ENCODE measurements around the gene AKAP13.

The AKAP13 gene

GRCh38 chr15:85730001-85730820 lies 349.8 kb downstream of the AKAP13 start:
- H3K27ac Mint-ChIP-seq = peak overlapping the region; percentile 28 to 44
- no peaks in the 10 kb centered on the region for H3K27me3 Mint-ChIP-seq
- H3K4me3 Mint-ChIP-seq = no peak overlapping the region
- H3K9me3 Mint-ChIP-seq = peaks cover 10 to 18% of the 10 kb centered on the region in 2 donors
- DNase-seq (peak in 1 of 2 donors; percentile 40), ATAC-seq (peak; percentile 86)
- peaks cover 12% of the 10 kb centered on the region for H3K4me1 Mint-ChIP-seq

DNA sequence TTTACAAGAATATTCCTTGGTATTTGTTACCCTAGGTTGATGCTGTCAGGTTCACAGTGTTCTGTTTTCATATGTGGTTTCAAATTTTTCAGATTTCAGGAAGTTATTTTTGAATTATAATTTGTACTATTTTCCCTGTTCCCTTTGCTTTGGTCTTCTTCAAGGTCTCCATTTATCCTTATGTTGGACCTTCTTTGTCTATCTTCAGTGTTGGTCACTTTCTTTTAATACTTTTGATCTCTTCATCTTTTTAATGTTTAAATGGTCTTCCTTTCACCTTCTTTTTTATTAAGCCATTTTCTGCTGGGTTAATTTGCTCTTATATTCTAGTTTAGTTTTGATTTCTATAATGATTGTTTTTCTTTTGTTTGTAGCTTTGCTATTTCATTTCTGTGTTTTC lies 353.0 kb downstream of the AKAP13 start:
- Mint-ChIP-seq H3K9me3 (peaks cover 10 to 18% of the 10 kb centered on the region in 2 donors), H3K27me3 (no peaks in the 10 kb centered on the region), H3K4me3 (no peak overlapping the region), H3K4me1 (peaks cover 12% of the 10 kb centered on the region), H3K27ac (no peak overlapping the region)
- DNase-seq (no peak), ATAC-seq (no peak)

GRCh38 chr15:85737061-85737460 lies 356.7 kb downstream of the AKAP13 start:
- no peak overlapping the region for H3K4me3 Mint-ChIP-seq
- H3K4me1 Mint-ChIP-seq = no peaks in the 10 kb centered on the region
- DNase-seq (no peak), ATAC-seq (no peak)
- H3K9me3 Mint-ChIP-seq = peaks cover 10 to 18% of the 10 kb centered on the region in 2 donors
- no peaks in the 10 kb centered on the region for H3K27me3 Mint-ChIP-seq
- peak overlapping the region in 1 of 2 donors; percentile 59 for H3K27ac Mint-ChIP-seq

GRCh38 chr15:85741021-85741421 lies 360.6 kb downstream of the AKAP13 start:
- DNase-seq = no peak
- Mint-ChIP-seq H3K9me3 (no peaks in the 10 kb centered on the region), H3K4me1 (peaks cover 6% of the 10 kb centered on the region), H3K4me3 (no peak overlapping the region), H3K27me3 (no peaks in the 10 kb centered on the region), H3K27ac (peak overlapping the region in 1 of 2 donors; percentile 54)
- no peak for ATAC-seq

- Mint-ChIP-seq H3K4me3 (no peak overlapping the region), H3K4me1 (peaks cover 6% of the 10 kb centered on the region), H3K27me3 (no peaks in the 10 kb centered on the region), H3K9me3 (no peaks in the 10 kb centered on the region), H3K27ac (peak overlapping the region; percentile 86 to 92)
- DNase-seq (no peak), ATAC-seq (no peak)
Measured at GRCh38 chr15:85741662-85742061, 361.3 kb downstream of the AKAP13 start.

DNA sequence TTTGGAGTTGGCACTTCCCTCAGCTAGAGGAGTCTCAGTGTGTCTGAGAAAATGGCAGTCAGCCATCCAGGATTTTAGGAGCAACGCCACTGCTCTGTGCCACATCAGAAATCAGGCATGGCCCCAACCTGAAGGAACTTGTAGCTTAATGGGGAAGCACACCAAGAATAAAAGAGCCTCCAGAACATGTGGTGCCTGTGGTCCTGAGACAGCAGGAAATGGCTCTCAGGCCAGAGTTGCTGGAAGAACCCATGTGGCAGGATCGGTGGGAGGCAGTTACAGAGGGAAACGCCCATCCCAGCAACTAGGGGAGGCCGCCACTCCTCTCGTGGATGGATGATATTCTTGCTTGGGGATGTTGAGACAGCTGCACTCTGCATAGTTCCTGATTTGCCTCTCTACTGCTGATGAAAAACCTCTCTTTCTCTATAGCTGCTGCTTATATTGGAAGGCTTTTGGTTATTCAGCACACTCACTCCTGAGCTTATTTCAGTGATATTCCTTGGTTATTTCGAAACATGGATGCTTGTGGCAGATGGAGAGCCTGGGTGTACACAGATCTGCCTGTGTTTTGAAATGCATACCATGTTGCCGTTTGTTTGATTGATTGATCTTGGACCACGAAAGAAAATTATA lies 361.9 kb downstream of the AKAP13 start:
- no peak for DNase-seq
- H3K9me3 Mint-ChIP-seq = no peaks in the 10 kb centered on the region
- no peak overlapping the region for H3K4me3 Mint-ChIP-seq
- no peaks in the 10 kb centered on the region for H3K27me3 Mint-ChIP-seq
- H3K27ac Mint-ChIP-seq = peak overlapping the region; percentile 40 to 92
- ATAC-seq = no peak
- peaks cover 6% of the 10 kb centered on the region for H3K4me1 Mint-ChIP-seq

GRCh38 chr15:85743392-85744055 lies 363.1 kb downstream of the AKAP13 start:
- Mint-ChIP-seq H3K27ac (peak overlapping the region in 1 of 2 donors; percentile 88), H3K4me1 (peaks cover 6% of the 10 kb centered on the region), H3K4me3 (no peak overlapping the region), H3K27me3 (no peaks in the 10 kb centered on the region), H3K9me3 (no peaks in the 10 kb centered on the region)
- DNase-seq (no peak), ATAC-seq (no peak)

GRCh38 chr15:85744579-85744978 lies 364.2 kb downstream of the AKAP13 start:
- DNase-seq (no peak), ATAC-seq (no peak)
- Mint-ChIP-seq H3K27me3 (no peaks in the 10 kb centered on the region), H3K4me1 (peaks cover 11% of the 10 kb centered on the region), H3K9me3 (no peaks in the 10 kb centered on the region), H3K4me3 (no peak overlapping the region), H3K27ac (peak overlapping the region; percentile 13 to 80)

- ATAC-seq (no peak), DNase-seq (no peak)
- Mint-ChIP-seq H3K4me3 (no peak overlapping the region), H3K27ac (no peak overlapping the region), H3K27me3 (no peaks in the 10 kb centered on the region), H3K4me1 (peaks cover 11% of the 10 kb centered on the region), H3K9me3 (no peaks in the 10 kb centered on the region)
Measured at GRCh38 chr15:85745023-85745422, 364.6 kb downstream of the AKAP13 start.

DNA sequence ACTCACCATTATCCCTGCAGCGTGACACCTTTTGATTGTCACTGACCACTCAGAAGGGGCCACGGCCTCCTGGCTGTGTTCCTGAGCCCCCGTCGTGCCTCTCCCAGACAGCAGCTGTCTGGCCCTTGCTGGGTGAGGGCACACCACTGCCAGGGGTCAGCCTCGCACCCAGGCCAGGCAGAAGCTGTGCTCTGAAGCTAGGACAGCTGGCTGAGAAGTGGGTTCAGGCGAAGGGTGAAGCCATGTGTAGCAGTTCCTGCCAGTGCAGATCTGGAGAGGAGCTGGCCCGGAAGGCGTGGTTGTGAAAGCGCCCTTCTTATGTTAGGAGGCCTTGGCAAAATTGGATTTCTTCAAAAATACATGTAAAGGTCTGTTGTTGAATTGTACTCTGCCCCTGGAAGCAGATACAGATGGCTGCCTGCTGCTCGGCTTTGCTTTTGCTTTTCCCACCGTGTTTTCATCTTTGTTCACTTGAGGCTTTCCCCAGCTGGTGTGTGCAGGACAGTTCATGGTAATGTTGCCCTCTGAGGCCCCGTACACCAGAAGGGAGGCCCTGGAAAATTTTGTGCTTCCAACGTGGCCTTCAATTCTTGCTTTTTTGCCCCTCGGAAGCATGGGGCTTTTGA lies 365.2 kb downstream of the AKAP13 start:
- Mint-ChIP-seq H3K27ac (peak overlapping the region in 1 of 2 donors; percentile 78), H3K4me1 (peaks cover 13% of the 10 kb centered on the region), H3K27me3 (no peaks in the 10 kb centered on the region), H3K9me3 (no peaks in the 10 kb centered on the region), H3K4me3 (no peak overlapping the region)
- no peak for DNase-seq
- no peak for ATAC-seq

DNA sequence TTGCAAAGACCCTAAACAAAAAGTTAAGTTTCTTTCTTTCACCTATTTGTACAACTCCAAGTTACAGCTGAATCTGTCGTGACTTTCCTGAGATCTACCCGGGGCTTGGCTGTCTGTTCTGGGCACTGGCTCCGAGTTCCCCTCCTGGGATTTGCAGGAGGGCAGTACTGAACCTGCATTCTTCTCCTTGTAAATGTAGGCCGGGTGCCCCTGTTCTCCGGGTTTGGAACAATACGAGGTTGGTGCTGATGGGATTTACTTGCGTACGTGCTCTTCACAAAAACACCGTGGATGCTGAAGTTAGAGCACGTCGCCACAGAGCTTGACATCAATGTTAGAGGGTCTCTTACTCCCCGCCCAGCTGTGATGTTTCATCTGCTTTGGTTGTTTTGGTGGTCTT lies 366.2 kb downstream of the AKAP13 start:
- ATAC-seq (no peak), DNase-seq (no peak)
- Mint-ChIP-seq H3K9me3 (no peaks in the 10 kb centered on the region), H3K4me1 (peaks cover 23% of the 10 kb centered on the region), H3K4me3 (no peak overlapping the region), H3K27ac (peak overlapping the region in 1 of 2 donors; percentile 54), H3K27me3 (no peaks in the 10 kb centered on the region)

DNA sequence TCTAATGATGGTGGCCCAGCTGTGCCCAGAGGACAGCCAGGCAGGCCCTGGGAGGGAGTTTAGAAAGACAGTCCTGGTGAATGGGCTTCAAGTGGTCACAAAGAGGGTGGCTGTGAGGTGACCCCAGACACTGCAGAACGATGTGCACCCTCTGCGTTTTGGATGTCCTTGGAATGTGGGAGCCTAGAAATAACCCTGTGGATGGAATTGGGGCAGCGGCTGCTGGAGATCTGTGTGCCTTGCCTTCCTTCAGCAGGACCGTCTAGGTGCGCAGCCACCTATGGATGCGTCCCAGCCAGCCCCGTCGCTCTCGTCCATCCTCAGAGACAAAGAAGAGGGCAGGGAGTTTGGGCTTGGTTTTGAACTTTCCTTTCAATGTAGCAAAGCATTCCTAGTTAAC lies 367.8 kb downstream of the AKAP13 start:
- no peak for ATAC-seq
- H3K27ac Mint-ChIP-seq = peak overlapping the region in 1 of 2 donors; percentile 86
- H3K27me3 Mint-ChIP-seq = no peaks in the 10 kb centered on the region
- H3K4me1 Mint-ChIP-seq = peaks cover 37% of the 10 kb centered on the region
- H3K4me3 Mint-ChIP-seq = no peak overlapping the region
- DNase-seq = no peak
- H3K9me3 Mint-ChIP-seq = no peaks in the 10 kb centered on the region

- Mint-ChIP-seq H3K4me3 (no peak overlapping the region), H3K27ac (peak overlapping the region in 1 of 2 donors; percentile 86), H3K4me1 (peaks cover 37% of the 10 kb centered on the region), H3K9me3 (no peaks in the 10 kb centered on the region), H3K27me3 (no peaks in the 10 kb centered on the region)
- no peak for DNase-seq
- ATAC-seq = no peak
Measured at GRCh38 chr15:85748729-85749128, 368.3 kb downstream of the AKAP13 start.

GRCh38 chr15:85749261-85750151 lies 369.1 kb downstream of the AKAP13 start:
- H3K4me3 Mint-ChIP-seq = no peak overlapping the region
- no peaks in the 10 kb centered on the region for H3K27me3 Mint-ChIP-seq
- peak overlapping the region in 1 of 2 donors; percentile 86 for H3K27ac Mint-ChIP-seq
- H3K4me1 Mint-ChIP-seq = peaks cover 40% of the 10 kb centered on the region
- ATAC-seq = no peak
- DNase-seq = no peak
- no peaks in the 10 kb centered on the region for H3K9me3 Mint-ChIP-seq
